NB4 (cell line): ENCODE data around the gene PCDHGA1.
"Not testable (repeated sequence)": the region's sequence is repeated elsewhere in the genome, so short reads cannot be mapped to it uniquely, and the experiment has no call there.

ENCODE experiments used
- DNase-seq: peaks from one replicate; pipeline ENCODE4 v3.0.0; 2010; ENCODE audit warnings: low read depth
- H3K4me3 ChIP-seq: one replicate; pipeline ENCODE4 v1.5.1; 2011; ENCODE audit warnings: mild to moderate bottlenecking, low read depth, low read length, moderate library complexity
- CTCF ChIP-seq: IDR thresholded peaks from one replicate; pipeline ENCODE4 v1.5.1; 2012; ENCODE audit warnings: low read depth, low read length
- MAX ChIP-seq: IDR thresholded peaks from 2 replicates; pipeline ENCODE4 v1.6.1; 2011; ENCODE audit warnings: low read depth, low read length
- MYC ChIP-seq: IDR thresholded peaks from 2 replicates; pipeline ENCODE4 v1.6.1; 2011; ENCODE audit warnings: low read depth, low read length
- POLR2A ChIP-seq: IDR thresholded peaks from 2 replicates; pipeline ENCODE4 v1.6.1; 2011; ENCODE audit warnings: mild to moderate bottlenecking; ENCODE audit not compliant: insufficient read length; ENCODE audit errors: extremely low read depth

The PCDHGA1 gene

DNA sequence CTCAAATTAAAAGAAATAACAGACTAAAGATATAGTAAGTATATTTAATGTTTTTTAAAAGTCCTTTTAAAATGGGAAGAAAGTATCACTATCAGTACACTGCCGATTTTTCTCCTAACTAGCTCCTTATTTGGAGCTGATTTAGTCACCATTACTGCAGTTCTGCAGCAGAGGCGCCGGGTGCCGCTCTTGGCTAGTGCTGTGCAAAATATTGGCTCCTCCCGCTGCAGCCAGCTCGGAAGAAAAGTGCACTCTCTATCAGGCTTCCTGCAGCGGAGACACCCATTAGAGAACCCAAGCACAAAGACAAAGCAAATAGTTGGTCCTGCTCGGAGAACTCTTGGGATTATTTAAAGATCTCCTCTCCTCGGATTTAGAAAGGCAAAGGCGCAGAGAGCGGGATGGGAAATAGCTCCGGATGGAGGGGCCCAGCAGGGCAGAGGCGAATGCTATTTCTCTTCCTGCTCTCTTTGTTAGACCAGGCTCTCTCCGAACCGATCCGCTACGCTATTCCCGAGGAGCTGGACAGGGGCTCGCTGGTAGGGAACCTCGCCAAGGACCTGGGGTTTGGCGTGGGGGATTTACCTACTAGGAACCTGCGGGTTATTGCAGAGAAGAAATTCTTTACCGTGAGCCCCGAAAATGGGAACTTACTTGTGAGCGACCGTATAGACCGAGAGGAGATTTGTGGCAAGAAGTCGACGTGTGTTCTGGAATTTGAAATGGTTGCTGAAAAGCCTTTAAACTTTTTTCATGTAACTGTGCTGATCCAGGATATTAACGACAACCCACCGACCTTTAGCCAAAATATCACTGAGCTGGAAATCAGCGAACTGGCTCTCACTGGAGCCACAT, 39.9 kb downstream of the PCDHGA1 start, which contains the start of gene PCDHGB3:
Gene PCDHGB3, plus strand, starts transcription at position 249 of the 855 bp plus-strand sequence. Its CDS starts 153 bp downstream, at position 402.
- H3K4me3 ChIP-seq, result peak within 1 kb of the TSS; percentile 50
- peak; percentile 57 for TF ChIP-seq CTCF
- TF ChIP-seq POLR2A, result no peak
- no peak for TF ChIP-seq MAX
- DNase-seq, result peak; percentile 77

GRCh38 chr5:141371572-141372475, 41.5 kb downstream of the PCDHGA1 start:
- H3K4me3 ChIP-seq, result no peak overlapping the region
- no peak for TF ChIP-seq MAX
- no peak for TF ChIP-seq MYC
- no peak for TF ChIP-seq POLR2A
- TF ChIP-seq CTCF, result no peak
- DNase-seq, result no peak

- DNase-seq, result peak; percentile 16
- peak; percentile 15 for TF ChIP-seq CTCF
- TF ChIP-seq MYC, result no peak
- H3K4me3 ChIP-seq, result no peak within 1 kb of the TSS
Observed at GRCh38 chr5:141373673-141374317, 43.5 kb downstream of the PCDHGA1 start, which contains the start of gene PCDHGA6. Gene PCDHGA6 (plus strand): TSS chr5:141373891. CDS start chr5:141374084, 193 bp downstream.

GRCh38 chr5:141374627-141375026, 44.3 kb downstream of the PCDHGA1 start:
- H3K4me3 ChIP-seq, result no peak overlapping the region
- DNase-seq, result no peak
- no peak for TF ChIP-seq POLR2A
- no peak for TF ChIP-seq MAX
- no peak for TF ChIP-seq CTCF
- TF ChIP-seq MYC, result no peak

DNA sequence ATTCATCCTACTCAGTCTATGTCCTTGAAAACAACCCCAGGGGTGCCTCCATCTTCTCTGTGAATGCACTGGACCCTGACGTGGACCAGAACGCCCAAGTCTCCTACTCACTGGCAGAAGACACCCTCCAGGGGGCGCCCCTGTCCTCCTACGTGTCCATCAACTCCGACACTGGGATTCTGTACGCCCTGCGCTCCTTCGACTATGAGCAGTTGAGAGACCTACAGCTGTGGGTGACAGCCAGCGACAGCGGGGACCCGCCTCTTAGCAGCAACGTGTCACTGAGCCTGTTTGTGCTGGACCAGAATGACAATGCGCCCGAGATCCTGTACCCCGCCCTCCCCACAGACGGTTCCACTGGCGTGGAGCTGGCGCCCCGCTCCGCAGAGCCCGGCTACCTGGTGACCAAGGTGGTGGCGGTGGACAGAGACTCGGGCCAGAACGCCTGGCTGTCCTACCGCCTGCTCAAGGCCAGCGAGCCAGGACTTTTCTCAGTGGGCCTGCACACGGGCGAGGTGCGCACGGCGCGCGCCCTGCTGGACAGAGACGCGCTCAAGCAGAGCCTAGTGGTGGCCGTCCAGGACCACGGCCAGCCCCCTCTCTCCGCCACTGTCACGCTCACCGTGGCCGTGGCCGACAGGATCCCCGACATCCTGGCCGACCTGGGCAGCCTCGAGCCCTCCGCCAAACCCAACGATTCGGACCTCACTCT, 45.3 kb downstream of the PCDHGA1 start:
- H3K4me3 ChIP-seq, DNase-seq: not testable (repeated sequence)
- TF ChIP-seq CTCF, result peak; percentile 1
